DND-41 (cell line): ENCODE data around the gene GUCA1A.
"Not testable (repeated sequence)": the region's sequence is repeated elsewhere in the genome, so short reads cannot be mapped to it uniquely, and the experiment has no call there.

Source experiments
- ATAC-seq: fragments of 200-7000 bp; cut with Tn5 transposase; 3 replicates; pipeline ENCODE4 v1.9.1; 2021; ENCODE audit warnings: low read depth; ENCODE audit not compliant: insufficient read depth
- DNase-seq: peaks from one replicate; pipeline ENCODE4 v3.0.0-alpha.2; 2020
- H2AFZ ChIP-seq: 2 replicates; pipeline ENCODE4 v1.6.0; 2012; ENCODE audit warnings: low read depth, low read length
- H3K27ac ChIP-seq: 2 replicates; pipeline ENCODE4 v1.5.1; 2012; ENCODE audit warnings: low read length, inconsistent platforms
- H3K27me3 ChIP-seq: fragments of 200-600 bp; sonication (generic); 2 replicates; pipeline ENCODE4 v1.6.0; 2012; ENCODE audit warnings: low read length, mild to moderate bottlenecking, inconsistent platforms; ENCODE audit not compliant: insufficient read depth, poor library complexity
- H3K36me3 ChIP-seq: 2 replicates; pipeline ENCODE4 v1.5.1; 2012; ENCODE audit warnings: low read length, inconsistent platforms; ENCODE audit not compliant: insufficient read depth
- H3K4me1 ChIP-seq: 2 replicates; pipeline ENCODE4 v1.5.1; 2012; ENCODE audit warnings: mild to moderate bottlenecking, low read length; ENCODE audit not compliant: insufficient read depth
- H3K4me2 ChIP-seq: 2 replicates; pipeline ENCODE4 v1.6.0; 2012; ENCODE audit warnings: mild to moderate bottlenecking, moderate library complexity, low read length, inconsistent platforms; ENCODE audit not compliant: insufficient read depth
- H3K4me3 ChIP-seq, 2 experiments: fragments of 200-600 bp in 1 of 2; shearing (Covaris generic) in 1 of 2; 2 replicates each; pipeline ENCODE4 v1.5.1; 2012 to 2016; ENCODE audit warnings: inconsistent platforms in 2 of 2, low read length in 2 of 2, mild to moderate bottlenecking in 2 of 2, low read depth in 1 of 2, moderate library complexity in 1 of 2
- H3K79me2 ChIP-seq: 2 replicates; pipeline ENCODE4 v1.6.0; 2012; ENCODE audit warnings: low read length, inconsistent platforms; ENCODE audit not compliant: insufficient read depth
- H3K9ac ChIP-seq: 2 replicates; pipeline ENCODE4 v1.6.0; 2012; ENCODE audit warnings: low read depth, mild to moderate bottlenecking, inconsistent platforms, low read length, moderate library complexity
- H3K9me3 ChIP-seq: 2 replicates; pipeline ENCODE4 v1.5.1; 2012; ENCODE audit warnings: low read length, moderate library complexity, mild to moderate bottlenecking, inconsistent platforms; ENCODE audit not compliant: insufficient read depth, severe bottlenecking
- H4K20me1 ChIP-seq: 2 replicates; pipeline ENCODE4 v1.6.0; 2012; ENCODE audit warnings: low read length; ENCODE audit not compliant: insufficient read depth
- EZH2 ChIP-seq: IDR thresholded peaks from 3 replicates; pipeline ENCODE4 v1.6.1; 2012; ENCODE audit warnings: borderline replicate concordance, low read depth, mild to moderate bottlenecking, moderate library complexity, low read length, inconsistent platforms; ENCODE audit not compliant: severe bottlenecking
- TF ChIP-seq, protein P1 (sequence below): IDR thresholded peaks from 2 replicates; pipeline ENCODE4 v1.5.1; 2012; ENCODE audit warnings: borderline replicate concordance, low read length, moderate library complexity, mild to moderate bottlenecking; ENCODE audit not compliant: poor library complexity, severe bottlenecking; ENCODE audit errors: extremely low read depth

Gene GUCA1A

DNA sequence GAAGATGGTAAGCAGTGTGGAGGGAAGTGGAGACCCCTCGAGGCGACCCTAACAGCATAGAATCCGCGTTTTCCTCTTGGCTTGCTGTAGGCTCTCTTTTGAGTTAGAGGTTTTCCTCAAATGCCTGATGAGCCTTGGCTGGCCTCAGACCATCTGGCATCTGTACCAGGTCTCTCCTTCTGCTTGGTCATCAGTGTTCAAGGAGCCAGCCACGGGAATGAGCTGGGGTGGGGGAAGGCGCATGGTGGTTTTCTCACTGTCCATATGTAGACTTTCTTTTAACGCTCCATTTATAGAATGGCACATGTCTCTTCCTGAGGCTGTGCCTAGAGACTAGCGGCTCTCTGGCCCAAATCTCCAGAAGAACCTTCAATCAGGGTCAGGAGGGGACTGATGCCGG, 8.1 kb upstream of the GUCA1A start:
- no peaks in the 10 kb centered on the region for H3K36me3 ChIP-seq

DNA sequence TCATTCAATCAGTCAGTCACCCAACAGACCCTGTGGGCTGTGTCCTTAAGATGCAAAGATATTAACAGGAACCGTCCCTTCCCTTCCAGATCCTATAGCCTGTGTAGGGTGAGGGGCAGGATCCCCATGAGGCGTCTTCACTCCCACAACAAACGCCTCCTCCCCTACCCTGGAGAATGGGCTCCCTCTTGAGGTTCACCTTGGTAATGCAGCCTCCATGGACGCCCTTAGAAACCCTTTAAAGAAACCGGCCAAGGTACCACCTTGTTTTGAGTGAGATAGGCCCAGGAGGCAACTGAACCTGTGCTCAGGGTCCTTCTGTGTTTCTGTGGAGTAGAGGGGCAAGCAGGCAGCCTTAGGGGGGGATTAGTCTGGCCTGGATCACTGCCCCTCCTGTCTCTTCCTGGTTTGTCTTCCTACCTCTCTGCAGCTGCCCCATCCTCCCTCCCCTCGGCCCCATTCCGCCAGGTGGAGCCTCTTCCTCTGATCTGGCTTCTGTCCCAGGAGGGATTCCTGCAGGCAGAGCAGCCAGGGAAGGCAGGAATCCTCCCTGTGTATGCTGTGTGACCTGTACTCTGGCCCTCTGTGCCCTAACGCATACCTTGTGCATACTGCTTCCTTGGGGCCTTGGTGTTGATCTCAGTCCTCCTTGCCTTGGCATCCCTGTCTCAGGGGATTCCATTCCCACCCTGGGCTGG, 6.6 kb upstream of the GUCA1A start:
- peak; percentile 92 for ATAC-seq
- Histone ChIP-seq H3K36me3 (no peaks in the 10 kb centered on the region), H2AFZ (peak overlapping the region; percentile 70), H4K20me1 (no peaks in the 10 kb centered on the region), H3K9me3 (no peaks in the 10 kb centered on the region), H3K4me2 (no peak overlapping the region), H3K4me3 (no peak overlapping the region), H3K79me2 (no peaks in the 10 kb centered on the region), H3K27ac (no peak overlapping the region), H3K27me3 (no peaks in the 10 kb centered on the region), H3K9ac (no peak overlapping the region), H3K4me1 (peaks cover 7% of the 10 kb centered on the region)
- TF ChIP-seq, protein P1, sequence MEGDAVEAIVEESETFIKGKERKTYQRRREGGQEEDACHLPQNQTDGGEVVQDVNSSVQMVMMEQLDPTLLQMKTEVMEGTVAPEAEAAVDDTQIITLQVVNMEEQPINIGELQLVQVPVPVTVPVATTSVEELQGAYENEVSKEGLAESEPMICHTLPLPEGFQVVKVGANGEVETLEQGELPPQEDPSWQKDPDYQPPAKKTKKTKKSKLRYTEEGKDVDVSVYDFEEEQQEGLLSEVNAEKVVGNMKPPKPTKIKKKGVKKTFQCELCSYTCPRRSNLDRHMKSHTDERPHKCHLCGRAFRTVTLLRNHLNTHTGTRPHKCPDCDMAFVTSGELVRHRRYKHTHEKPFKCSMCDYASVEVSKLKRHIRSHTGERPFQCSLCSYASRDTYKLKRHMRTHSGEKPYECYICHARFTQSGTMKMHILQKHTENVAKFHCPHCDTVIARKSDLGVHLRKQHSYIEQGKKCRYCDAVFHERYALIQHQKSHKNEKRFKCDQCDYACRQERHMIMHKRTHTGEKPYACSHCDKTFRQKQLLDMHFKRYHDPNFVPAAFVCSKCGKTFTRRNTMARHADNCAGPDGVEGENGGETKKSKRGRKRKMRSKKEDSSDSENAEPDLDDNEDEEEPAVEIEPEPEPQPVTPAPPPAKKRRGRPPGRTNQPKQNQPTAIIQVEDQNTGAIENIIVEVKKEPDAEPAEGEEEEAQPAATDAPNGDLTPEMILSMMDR, result peak; percentile 99
- no peak for TF ChIP-seq EZH2
- peak; percentile 85 for DNase-seq

More for the DNA sequence above, 8.1 kb upstream of the GUCA1A start:
- Histone ChIP-seq H3K9ac (no peak overlapping the region), H3K79me2 (no peaks in the 10 kb centered on the region), H2AFZ (no peak overlapping the region), H3K4me2 (no peak overlapping the region), H3K27ac (no peak overlapping the region), H3K9me3 (no peaks in the 10 kb centered on the region), H3K27me3 (peaks cover 8% of the 10 kb centered on the region), H4K20me1 (no peaks in the 10 kb centered on the region), H3K4me3 (no peak overlapping the region), H3K4me1 (peaks cover 7% of the 10 kb centered on the region)
- no peak for TF ChIP-seq EZH2
- TF ChIP-seq, protein P1, result no peak
- no peak for DNase-seq
- no peak for ATAC-seq

DNA sequence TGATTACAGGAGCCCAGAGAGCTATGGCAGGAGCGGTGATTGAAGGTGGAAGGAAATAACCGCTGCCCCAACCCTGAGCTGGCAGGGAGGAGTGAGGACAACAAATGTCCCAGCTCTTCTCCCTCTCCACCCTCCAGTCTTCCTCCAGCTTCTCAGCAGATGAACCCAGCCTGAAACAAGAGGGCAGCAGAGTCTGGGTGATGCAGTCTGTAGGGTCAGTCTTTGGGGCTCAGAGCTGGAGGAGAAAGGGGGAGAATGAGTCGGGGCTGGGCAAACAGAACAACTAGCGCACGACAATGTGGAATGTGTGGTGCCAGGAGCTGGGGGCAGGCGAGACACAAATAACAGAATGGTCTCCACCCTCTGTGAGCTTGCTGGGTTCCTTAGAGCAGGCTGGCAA, 4.5 kb upstream of the GUCA1A start:
- H3K27ac ChIP-seq, result no peak overlapping the region
- H2AFZ ChIP-seq, result no peak overlapping the region
- H3K9me3 ChIP-seq, result no peaks in the 10 kb centered on the region
- no peak for TF ChIP-seq EZH2
- TF ChIP-seq, protein P1, result no peak
- no peak overlapping the region for H3K4me3 ChIP-seq
- H3K9ac ChIP-seq, result no peak overlapping the region
- H3K27me3 ChIP-seq, result no peaks in the 10 kb centered on the region
- H4K20me1 ChIP-seq, result no peaks in the 10 kb centered on the region
- no peak overlapping the region for H3K4me2 ChIP-seq
- H3K79me2 ChIP-seq, result no peaks in the 10 kb centered on the region
- ATAC-seq (no peak), DNase-seq (no peak)
- no peaks in the 10 kb centered on the region for H3K36me3 ChIP-seq
- peaks cover 7% of the 10 kb centered on the region for H3K4me1 ChIP-seq

DNA sequence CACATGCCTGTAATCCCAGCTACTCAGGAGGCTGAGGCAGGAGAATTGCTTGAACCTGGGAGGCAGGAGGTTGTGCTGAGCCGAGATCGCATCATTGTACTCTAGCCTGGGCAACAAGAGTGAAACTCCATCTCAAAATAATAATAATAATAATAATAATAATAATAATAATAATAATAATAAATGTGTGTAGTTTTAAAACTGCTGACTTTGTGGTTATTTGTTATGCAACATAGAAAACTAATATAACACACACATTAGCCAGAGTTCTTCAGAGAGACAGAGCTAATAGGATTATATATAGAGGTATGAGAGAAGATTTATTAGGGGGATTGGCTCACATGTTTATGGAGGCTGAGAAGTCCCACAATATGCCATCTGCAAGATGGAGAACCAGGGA, 3.4 kb upstream of the GUCA1A start:
- not testable (repeated sequence) for H3K9ac ChIP-seq, H3K79me2 ChIP-seq, H3K27me3 ChIP-seq, H3K4me1 ChIP-seq, H3K4me3 ChIP-seq, H4K20me1 ChIP-seq, H2AFZ ChIP-seq, H3K4me2 ChIP-seq, DNase-seq, H3K27ac ChIP-seq, ATAC-seq, H3K9me3 ChIP-seq, H3K36me3 ChIP-seq
